Measurements from ENCODE around the gene POLR2J.

GRCh38 chr7:102444961-102445673 is 33.6 kb downstream of the POLR2J start:
- no peak for TF ChIP-seq ELF4 (IDR thresholded peaks at IDR 0.05)
- no peak for TF ChIP-seq SP1 (IDR thresholded peaks at IDR 0.05)
- TF ChIP-seq FOXK2 (IDR thresholded peaks at IDR 0.05) = no peak
- TF ChIP-seq L3MBTL2 (conservative IDR thresholded peaks at IDR 0.05) = no peak
- no peak for TF ChIP-seq TARDBP (IDR thresholded peaks at IDR 0.05)
- no peak for TF ChIP-seq SUZ12 (IDR thresholded peaks at IDR 0.05)
- no peak for TF ChIP-seq FOXM1 (IDR thresholded peaks at IDR 0.05; ENCODE audit: borderline replicate concordance)
- no peak for TF ChIP-seq ZNF384 (IDR thresholded peaks at IDR 0.05)
- no peak for TF ChIP-seq ARNT (IDR thresholded peaks at IDR 0.05)
- no peak for TF ChIP-seq PKNOX1 (IDR thresholded peaks at IDR 0.05)
- TF ChIP-seq HDGF (IDR thresholded peaks at IDR 0.05; ENCODE audit: borderline replicate concordance) = no peak
- TF ChIP-seq CTBP1 (IDR thresholded peaks at IDR 0.05; ENCODE audit: borderline replicate concordance) = no peak
- TF ChIP-seq BHLHE40 (IDR thresholded peaks at IDR 0.05; ENCODE audit: borderline replicate concordance) = no peak
- TF ChIP-seq FOXA1 (IDR thresholded peaks at IDR 0.05) = no peak
